ENCODE measurements around the gene GUCY1A2.

The GUCY1A2 gene

GRCh38 chr11:106986673-106987072, 31.6 kb downstream of the GUCY1A2 start:
- no peak for TF ChIP-seq ZFX (IDR thresholded peaks at IDR 0.05; ENCODE audit: borderline replicate concordance)
- no peak for TF ChIP-seq CTCF (IDR thresholded peaks at IDR 0.05)

GRCh38 chr11:106986261-106986660, 32.0 kb downstream of the GUCY1A2 start:
- H3K27ac ChIP-seq = peak overlapping the region; percentile 50; the same call in 1 of the 2 replicates
- TF ChIP-seq CTCF (IDR thresholded peaks at IDR 0.05) = no peak
- no peak for TF ChIP-seq ZFX (IDR thresholded peaks at IDR 0.05; ENCODE audit: borderline replicate concordance)

More at GRCh38 chr11:106986673-106987072, 31.6 kb downstream of the GUCY1A2 start:
- H3K27ac ChIP-seq = peak overlapping the region; percentile 50; the same call in 1 of the 2 replicates

DNA sequence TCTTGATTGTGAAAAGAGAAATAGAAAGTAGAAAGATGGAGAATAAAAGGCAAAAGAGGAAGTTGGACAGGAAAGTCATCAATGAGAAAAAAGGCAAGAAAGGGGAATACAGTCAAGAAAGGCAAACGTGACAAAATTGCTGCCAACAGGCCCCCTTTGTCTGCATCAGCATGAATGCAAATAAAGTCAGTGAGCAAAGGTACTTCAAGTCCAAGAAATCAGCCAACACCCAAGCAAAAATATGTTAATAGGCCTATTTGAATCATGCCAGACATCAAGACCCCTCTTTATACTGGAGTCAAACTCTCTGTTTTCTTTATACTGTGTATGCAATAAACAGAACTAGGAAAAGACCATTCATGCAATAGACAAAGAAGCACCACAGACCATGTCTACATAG, 34.3 kb downstream of the GUCY1A2 start:
- H3K27ac ChIP-seq = no peak overlapping the region
- TF ChIP-seq CTCF (IDR thresholded peaks at IDR 0.05) = no peak
- no peak for TF ChIP-seq ZFX (IDR thresholded peaks at IDR 0.05; ENCODE audit: borderline replicate concordance)

DNA sequence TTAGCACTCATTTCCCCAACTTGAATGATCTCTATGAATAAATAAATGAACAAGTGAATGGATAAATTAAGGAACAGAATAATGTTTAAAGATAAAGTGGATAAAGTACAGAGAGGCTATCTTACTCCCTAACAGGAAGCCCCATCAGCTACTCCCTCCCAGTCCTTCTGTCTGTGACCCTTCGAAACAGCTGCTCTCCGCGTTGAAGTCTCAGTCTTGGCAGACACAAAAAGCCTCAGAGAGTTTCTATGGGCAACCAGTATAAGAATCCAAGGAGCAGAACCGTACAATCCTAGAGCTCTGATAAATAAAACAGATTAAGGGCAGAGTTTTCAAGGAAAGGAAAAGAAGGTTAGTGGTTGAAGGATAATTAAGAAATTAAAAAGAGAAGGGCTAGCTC, 35.0 kb downstream of the GUCY1A2 start:
- TF ChIP-seq ZFX (IDR thresholded peaks at IDR 0.05; ENCODE audit: borderline replicate concordance) (no peak), CTCF (IDR thresholded peaks at IDR 0.05) (no peak)
- H3K27ac ChIP-seq = peak overlapping the region; percentile 9; the same call in 1 of the 2 replicates

DNA sequence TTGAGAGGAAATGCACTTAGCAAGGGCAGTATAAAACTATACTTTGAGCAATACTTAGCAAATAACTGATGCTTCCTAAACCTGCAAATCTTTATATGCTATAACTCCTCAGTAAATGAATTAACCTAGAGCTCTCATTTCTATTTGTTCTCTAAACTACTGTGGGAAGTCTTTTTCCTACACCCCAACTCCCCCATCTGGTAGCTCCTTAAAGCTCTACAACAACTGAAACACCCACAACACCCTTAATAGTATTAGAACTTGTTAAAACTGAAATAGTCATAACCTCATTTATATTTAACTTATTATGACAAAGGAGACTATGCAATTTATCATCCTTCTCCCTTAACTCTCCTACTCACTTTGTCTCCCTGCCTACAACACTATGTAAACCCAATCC, 43.4 kb downstream of the GUCY1A2 start:
- TF ChIP-seq CTCF (IDR thresholded peaks at IDR 0.05) (no peak), ZFX (IDR thresholded peaks at IDR 0.05; ENCODE audit: borderline replicate concordance) (no peak)
- peak overlapping the region; percentile 35; the same call in 1 of the 2 replicates for H3K27ac ChIP-seq

- TF ChIP-seq CTCF (IDR thresholded peaks at IDR 0.05) (no peak), ZFX (IDR thresholded peaks at IDR 0.05; ENCODE audit: borderline replicate concordance) (no peak)
- H3K27ac ChIP-seq = peak overlapping the region; percentile 35
These were observed 46.4 kb downstream of the GUCY1A2 start for GRCh38 chr11:106971864-106972263.

- 0 out of 2 replicates have a peak overlapping the region, but pooled peaks have one; percentile 7 for H3K27ac ChIP-seq
- no peak for TF ChIP-seq ZFX (IDR thresholded peaks at IDR 0.05; ENCODE audit: borderline replicate concordance)
- TF ChIP-seq CTCF (IDR thresholded peaks at IDR 0.05) = no peak
These were observed 48.5 kb downstream of the GUCY1A2 start for GRCh38 chr11:106969644-106970355.

All from 22Rv1 (cell line).